ENCODE data around the gene GET4.

DNA sequence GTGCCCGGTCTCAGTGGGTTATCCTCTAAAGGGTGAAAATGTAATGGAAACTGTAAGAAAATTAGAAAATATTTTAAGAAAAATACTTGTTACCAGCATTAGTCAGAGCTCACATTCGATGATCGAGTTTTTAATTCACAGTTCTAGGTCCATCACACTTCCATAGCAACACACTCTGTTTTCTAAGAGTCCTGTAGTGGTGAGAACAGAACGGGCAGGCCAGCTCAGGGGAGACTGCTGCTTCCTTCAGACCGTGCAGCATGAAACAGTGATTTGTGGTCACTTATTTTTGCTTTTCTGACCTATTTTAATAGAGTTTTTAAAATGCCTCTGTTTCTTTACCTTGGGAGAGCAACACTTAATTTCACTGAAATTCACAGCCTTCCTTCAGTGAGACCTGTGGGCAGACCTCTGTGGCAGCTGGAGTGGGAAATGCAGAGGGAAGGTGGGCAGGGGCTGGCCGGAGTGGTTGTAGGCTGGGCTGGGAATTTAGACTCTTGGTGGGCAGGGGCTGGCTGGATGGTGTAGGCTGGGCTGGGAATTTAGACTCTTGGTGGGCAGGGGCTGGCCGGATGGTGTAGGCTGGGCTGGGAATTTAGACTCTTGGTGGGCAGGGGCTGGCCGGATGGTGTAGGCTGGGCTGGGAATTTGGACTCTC lies 42.6 kb upstream of the GET4 start:
- TF ChIP-seq ZNF274 (IDR thresholded peaks at IDR 0.05; ENCODE audit: low read depth, low read length) (no peak), YY1 (IDR thresholded peaks at IDR 0.05; ENCODE audit: insufficient read depth, insufficient read length) (no peak)
